GM12878 (cell line): Measurements from ENCODE around the gene ADGRE3. TPM values are rescaled to one million over a fixed set of nuclear protein-coding genes. Genes with fewer than 3 reads are reported as not detected.

Experiments
- ATAC-seq: fragments of 200-7000 bp; cut with Tn5 transposase; 3 replicates; pipeline ENCODE4 v1.9.1; 2020; ENCODE audit warnings: mild to moderate bottlenecking, moderate library complexity
- BruUV-seq: library from RNA; stranded (reverse); fragments of 400-500 nt; replicated peaks from 2 replicates; lab custom pipeline; 2021; lab: Mats Ljungman, UMichigan
- CTCF ChIA-PET: fragments of 300-600 bp; sonication (Branson Sonifier 250); formaldehyde crosslinking; extraction: SDS; loops from one replicate; lab custom pipeline; 2021; ENCODE audit warnings: inconsistent platforms; lab: Yijun Ruan, JAX
- POLR2A ChIA-PET: fragments of 350-600 bp; formaldehyde crosslinking; extraction: SDS; loops from one replicate; lab custom pipeline; 2021; ENCODE audit warnings: inconsistent platforms; lab: Charles Lee
- RAD21 ChIA-PET: fragments of 300-600 bp; sonication (Branson Sonifier 250); formaldehyde crosslinking; loops from one replicate; lab custom pipeline; 2023; ENCODE audit warnings: antibody characterized with exemption; ENCODE audit not compliant: unreplicated experiment; lab: Charles Lee
- SMC1A ChIA-PET: fragments of 300-600 bp; sonication (Branson Sonifier 250); formaldehyde crosslinking; loops from one replicate; lab custom pipeline; 2023; ENCODE audit not compliant: unreplicated experiment, uncharacterized antibody; lab: Charles Lee
- DNase-seq: peaks from one replicate; pipeline ENCODE4 v3.0.0-alpha.2; 2011; ENCODE audit warnings: low read depth, low spot score
- FAIRE-seq: peaks from 3 replicates; lab custom pipeline; 2011; peaks lifted over from hg19 to GRCh38; lab: Jason Lieb, UNC
- H2AFZ ChIP-seq: 2 replicates; pipeline ENCODE4 v1.6.0; 2011; ENCODE audit warnings: low read depth, low read length, control low read depth; ENCODE audit not compliant: control insufficient read depth
- H3K27ac ChIP-seq: 2 replicates; pipeline ENCODE4 v1.5.1; 2011; ENCODE audit warnings: control low read depth; ENCODE audit not compliant: control insufficient read depth, insufficient read depth
- H3K27me3 ChIP-seq, 2 experiments: replicated peaks in 1 of 2; 2 replicates each; pipeline versions ENCODE4 v1.6.0 to v1.6.1; 2011; ENCODE audit warnings: low read length in 1 of 2; ENCODE audit not compliant: control insufficient read depth in 2 of 2, insufficient read depth in 2 of 2
- H3K36me3 ChIP-seq, 2 experiments: 2 replicates each; pipeline ENCODE4 v1.5.1; 2011; ENCODE audit warnings: low read length in 1 of 2; ENCODE audit not compliant: control insufficient read depth in 2 of 2, insufficient read depth in 2 of 2
- H3K4me1 ChIP-seq: 2 replicates; pipeline ENCODE4 v1.6.1; 2011; ENCODE audit warnings: mild to moderate bottlenecking, low read length, moderate library complexity, mixed read lengths; ENCODE audit not compliant: control insufficient read depth, insufficient read depth
- H3K4me2 ChIP-seq: 2 replicates; pipeline ENCODE4 v1.6.0; 2011; ENCODE audit warnings: control low read depth; ENCODE audit not compliant: control insufficient read depth, insufficient read depth
- H3K4me3 ChIP-seq: fragments of 200-600 bp; sonication (generic); 2 replicates; pipeline ENCODE4 v1.5.1; 2016
- H3K79me2 ChIP-seq: 2 replicates; pipeline ENCODE4 v1.6.0; 2011; ENCODE audit warnings: low read length; ENCODE audit not compliant: control insufficient read depth, insufficient read depth
- H3K9ac ChIP-seq: 2 replicates; pipeline ENCODE4 v1.8.0; 2011; ENCODE audit warnings: low read length, control low read depth, mixed read lengths; ENCODE audit not compliant: control insufficient read depth, insufficient read depth
- H3K9me3 ChIP-seq: replicated peaks from 3 replicates; pipeline ENCODE4 v1.5.1; 2011; ENCODE audit warnings: mild to moderate bottlenecking, low read length; ENCODE audit not compliant: control insufficient read depth, insufficient read depth
- H4K20me1 ChIP-seq: 2 replicates; pipeline ENCODE4 v1.6.0; 2011; ENCODE audit not compliant: control insufficient read depth, insufficient read depth
- BACH1 ChIP-seq: fragments of 450-650 bp; IDR thresholded peaks from 2 replicates; pipeline ENCODE4 v1.6.1; 2017; ENCODE audit warnings: mild to moderate bottlenecking, borderline replicate concordance
- BRCA1 ChIP-seq: IDR thresholded peaks from 2 replicates; pipeline ENCODE4 v1.6.1; 2011; ENCODE audit warnings: low read depth, low read length, improper control_type of control experiment
- CBX3 ChIP-seq: fragments of 200-600 bp; sonication (generic); IDR thresholded peaks from 2 replicates; pipeline ENCODE4 v1.6.1; 2016; ENCODE audit warnings: low read depth, borderline replicate concordance
- CHD4 ChIP-seq: fragments of 200-600 bp; sonication (generic); IDR thresholded peaks from 2 replicates; pipeline ENCODE4 v1.6.1; 2016; ENCODE audit warnings: mild to moderate bottlenecking
- MXI1 ChIP-seq: fragments of 150-350 bp; IDR thresholded peaks from 2 replicates; pipeline ENCODE4 v1.6.1; 2011; ENCODE audit warnings: low read depth, mild to moderate bottlenecking, inconsistent platforms, low read length, improper control_type of control experiment
- NR2C1 ChIP-seq: fragments of 450-650 bp; IDR thresholded peaks from 2 replicates; pipeline ENCODE4 v1.6.1; 2017; ENCODE audit warnings: antibody characterized with exemption, mild to moderate bottlenecking, moderate library complexity
- POLR2AphosphoS2 ChIP-seq: IDR thresholded peaks from 2 replicates; pipeline ENCODE4 v1.6.1; 2011; ENCODE audit warnings: low read depth, mild to moderate bottlenecking, low read length, improper control_type of control experiment, moderate library complexity
- SP1 ChIP-seq: IDR thresholded peaks from one replicate; pipeline ENCODE4 v1.6.1; 2011; ENCODE audit warnings: low read depth, low read length
- SUZ12 ChIP-seq: fragments of 200-600 bp; sonication (generic); IDR thresholded peaks from one replicate; pipeline ENCODE4 v1.6.1; 2018; ENCODE audit warnings: antibody characterized with exemption, mild to moderate bottlenecking; ENCODE audit not compliant: unreplicated experiment
- WGBS: methylation state at CpG from one replicate; pipeline ENCODE4 v1.1.6; 2016; ENCODE audit warnings: low lambda C conversion rate; ENCODE audit not compliant: insufficient replicate concordance, insufficient coverage; ENCODE audit errors: missing lambda C conversion rate; 5-methylcytosine and 5-hydroxymethylcytosine counted together
- in situ Hi-C: fragments of 300-500 bp; cut with MboI; formaldehyde crosslinking; loops from 9 replicates; pipeline ENCODE4 v1.14.3; 2018; ENCODE audit warnings: mixed read lengths
- intact Hi-C: fragments of 100-400 bp; cut with micrococcal nuclease; formaldehyde crosslinking; loops from one replicate; pipeline ENCODE4 v1.14.2; 2022; ENCODE audit not compliant: unreplicated experiment
- polyA plus RNA-seq, 11 experiments: library from polyadenylated mRNA; depleted of rRNA in 4 of 11; unstranded in 6 of 11; stranded (reverse) in 5 of 11; fragments of >200 nt; fragmentation: Nextera tagmentation in 4 of 11; fragmentation: Illumina TruSeq in 1 of 11; extraction: Ambion mirVana in 4 of 11; extraction: Trizol in 1 of 11; gene quantifications; 1 replicate in 1 of 11; 2 replicates in 10 of 11; pipeline versions ENCODE4 v1.2.1 to v1.2.3, GENCODE V29; 2011 to 2016; ENCODE audit warnings: inconsistent platforms in 2 of 11, missing spikeins in 2 of 11, low read depth in 1 of 11
- total RNA-seq, 4 experiments: library from RNA; depleted of rRNA in 3 of 4; stranded (reverse); fragments of >200 nt in 3 of 4; fragmentation: Illumina TruSeq in 1 of 4; extraction: Trizol in 1 of 4; gene quantifications; 2 replicates each; pipeline versions ENCODE4 v1.2.1 to v1.2.3, GENCODE V29; 2013 to 2021
- TF ChIP-seq, protein P1 (sequence below): fragments of 450-650 bp; IDR thresholded peaks from 2 replicates; pipeline ENCODE4 v1.6.1; 2018; ENCODE audit warnings: borderline replicate concordance, mild to moderate bottlenecking; ENCODE audit not compliant: partially characterized antibody
- TF ChIP-seq, protein P2 (sequence below): fragments of 450-650 bp; IDR thresholded peaks from 2 replicates; pipeline ENCODE4 v1.6.1; 2014; ENCODE audit warnings: mild to moderate bottlenecking
- TF ChIP-seq, protein P3 (sequence below): IDR thresholded peaks from 2 replicates; pipeline ENCODE4 v1.6.1; 2012; ENCODE audit warnings: low read length, inconsistent platforms
- TF ChIP-seq, protein P4 (sequence below): fragments of 450-650 bp; IDR thresholded peaks from 2 replicates; pipeline ENCODE4 v1.6.1; 2017; ENCODE audit warnings: mild to moderate bottlenecking, low read depth, inconsistent platforms; ENCODE audit not compliant: poor library complexity, severe bottlenecking

The ADGRE3 gene
- total and polyA plus RNA-seq, 10 of the 15 experiments (the other 5 are each of a cell fraction or from before 2014, with no cell fraction given): 0.04 to 0.10 (median 0.05) TPM; not detected in 6

DNA sequence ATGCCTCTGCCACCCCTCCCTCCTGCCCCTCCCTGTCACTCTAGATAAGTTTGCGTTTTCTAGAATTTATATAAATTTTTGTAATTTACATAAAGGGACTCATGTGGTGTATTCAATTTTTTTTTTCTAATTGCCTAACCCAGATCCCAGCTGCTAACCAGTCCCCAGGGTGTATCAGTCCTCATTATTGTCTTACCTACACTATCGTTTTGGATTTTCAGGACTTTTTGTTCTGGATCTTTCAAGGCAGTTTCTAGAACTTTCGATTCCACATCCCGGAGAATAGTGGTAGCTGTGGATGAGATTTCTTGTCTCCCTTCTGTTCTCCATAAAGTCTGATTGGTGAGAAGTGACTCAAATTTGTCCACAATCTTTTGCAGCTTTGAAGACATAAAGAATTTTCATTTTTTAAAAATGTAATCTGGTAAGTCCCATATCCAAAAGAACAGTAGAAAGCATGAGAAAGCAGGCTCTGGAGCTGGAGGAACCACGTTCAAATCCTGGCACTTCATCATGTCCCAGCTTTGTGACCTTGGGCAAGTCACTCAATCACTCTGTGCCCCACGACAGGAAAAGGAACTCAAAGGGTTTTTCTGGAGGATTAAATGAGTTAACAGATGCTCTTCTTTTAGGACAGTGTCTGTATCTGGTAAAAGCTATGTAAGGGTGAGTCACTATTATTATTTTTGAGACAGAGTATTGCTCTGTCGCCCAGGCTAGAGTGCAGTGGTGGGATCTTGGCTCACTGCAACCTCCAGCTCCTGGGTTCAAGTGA lies 19.7 kb downstream of the ADGRE3 start:
- no peak overlapping the region for H3K9ac ChIP-seq
- ChIA-PET CTCF (interaction anchor here (1.1 kb wide), 2 partner anchors 81 to 98 kb away, joined by 3 read pairs; no protein-coding TSS in a partner anchor), SMC1A (interaction anchor here (1.2 kb wide), 1 partner anchor 16 kb away, joined by 3 read pairs; no protein-coding TSS in a partner anchor), RAD21 (interaction anchor here (1.3 kb wide), 1 partner anchor 10 kb away, joined by 3 read pairs; no protein-coding TSS in a partner anchor), POLR2A (interaction anchor here (0.6 kb wide), 1 partner anchor 21 kb away, joined by 5 read pairs; no protein-coding TSS in a partner anchor)
- no TSS peak for BruUV-seq
- no peak overlapping the region for H3K27ac ChIP-seq
- H3K9me3 ChIP-seq: no peaks in the 10 kb centered on the region
- intact Hi-C loops (no loop called here), in situ Hi-C loops (no loop called here)
- no peaks in the 10 kb centered on the region for H4K20me1 ChIP-seq
- H3K4me3 ChIP-seq: no peak overlapping the region
- H3K79me2 ChIP-seq: no peaks in the 10 kb centered on the region
- DNase-seq: no peak
- H3K4me1 ChIP-seq: no peaks in the 10 kb centered on the region
- no peak overlapping the region for H3K4me2 ChIP-seq
- WGBS: 17% methylated on average over 7 of the region's 7 CpGs
- no peaks in the 10 kb centered on the region; a peak in 1 of 4 replicates for H3K27me3 ChIP-seq
- H3K36me3 ChIP-seq: no peaks in the 10 kb centered on the region
- no peak for FAIRE-seq
- H2AFZ ChIP-seq: no peak overlapping the region
- ATAC-seq: no peak
- TF ChIP-seq, protein P1, sequence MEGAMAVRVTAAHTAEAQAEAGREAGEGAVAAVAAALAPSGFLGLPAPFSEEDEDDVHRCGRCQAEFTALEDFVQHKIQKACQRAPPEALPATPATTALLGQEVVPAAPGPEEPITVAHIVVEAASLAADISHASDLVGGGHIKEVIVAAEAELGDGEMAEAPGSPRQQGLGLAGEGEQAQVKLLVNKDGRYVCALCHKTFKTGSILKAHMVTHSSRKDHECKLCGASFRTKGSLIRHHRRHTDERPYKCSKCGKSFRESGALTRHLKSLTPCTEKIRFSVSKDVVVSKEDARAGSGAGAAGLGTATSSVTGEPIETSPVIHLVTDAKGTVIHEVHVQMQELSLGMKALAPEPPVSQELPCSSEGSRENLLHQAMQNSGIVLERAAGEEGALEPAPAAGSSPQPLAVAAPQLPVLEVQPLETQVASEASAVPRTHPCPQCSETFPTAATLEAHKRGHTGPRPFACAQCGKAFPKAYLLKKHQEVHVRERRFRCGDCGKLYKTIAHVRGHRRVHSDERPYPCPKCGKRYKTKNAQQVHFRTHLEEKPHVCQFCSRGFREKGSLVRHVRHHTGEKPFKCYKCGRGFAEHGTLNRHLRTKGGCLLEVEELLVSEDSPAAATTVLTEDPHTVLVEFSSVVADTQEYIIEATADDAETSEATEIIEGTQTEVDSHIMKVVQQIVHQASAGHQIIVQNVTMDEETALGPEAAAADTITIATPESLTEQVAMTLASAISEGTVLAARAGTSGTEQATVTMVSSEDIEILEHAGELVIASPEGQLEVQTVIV: no peak
- TF ChIP-seq BRCA1 (no peak), NR2C1 (no peak), SP1 (no peak), BACH1 (no peak), MXI1 (no peak), POLR2AphosphoS2 (no peak), CHD4 (no peak), CBX3 (no peak), SUZ12 (no peak)
- TF ChIP-seq, protein P2, sequence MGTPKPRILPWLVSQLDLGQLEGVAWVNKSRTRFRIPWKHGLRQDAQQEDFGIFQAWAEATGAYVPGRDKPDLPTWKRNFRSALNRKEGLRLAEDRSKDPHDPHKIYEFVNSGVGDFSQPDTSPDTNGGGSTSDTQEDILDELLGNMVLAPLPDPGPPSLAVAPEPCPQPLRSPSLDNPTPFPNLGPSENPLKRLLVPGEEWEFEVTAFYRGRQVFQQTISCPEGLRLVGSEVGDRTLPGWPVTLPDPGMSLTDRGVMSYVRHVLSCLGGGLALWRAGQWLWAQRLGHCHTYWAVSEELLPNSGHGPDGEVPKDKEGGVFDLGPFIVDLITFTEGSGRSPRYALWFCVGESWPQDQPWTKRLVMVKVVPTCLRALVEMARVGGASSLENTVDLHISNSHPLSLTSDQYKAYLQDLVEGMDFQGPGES: no peak
- TF ChIP-seq, protein P3, sequence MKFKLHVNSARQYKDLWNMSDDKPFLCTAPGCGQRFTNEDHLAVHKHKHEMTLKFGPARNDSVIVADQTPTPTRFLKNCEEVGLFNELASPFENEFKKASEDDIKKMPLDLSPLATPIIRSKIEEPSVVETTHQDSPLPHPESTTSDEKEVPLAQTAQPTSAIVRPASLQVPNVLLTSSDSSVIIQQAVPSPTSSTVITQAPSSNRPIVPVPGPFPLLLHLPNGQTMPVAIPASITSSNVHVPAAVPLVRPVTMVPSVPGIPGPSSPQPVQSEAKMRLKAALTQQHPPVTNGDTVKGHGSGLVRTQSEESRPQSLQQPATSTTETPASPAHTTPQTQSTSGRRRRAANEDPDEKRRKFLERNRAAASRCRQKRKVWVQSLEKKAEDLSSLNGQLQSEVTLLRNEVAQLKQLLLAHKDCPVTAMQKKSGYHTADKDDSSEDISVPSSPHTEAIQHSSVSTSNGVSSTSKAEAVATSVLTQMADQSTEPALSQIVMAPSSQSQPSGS: no peak
- TF ChIP-seq, protein P4, sequence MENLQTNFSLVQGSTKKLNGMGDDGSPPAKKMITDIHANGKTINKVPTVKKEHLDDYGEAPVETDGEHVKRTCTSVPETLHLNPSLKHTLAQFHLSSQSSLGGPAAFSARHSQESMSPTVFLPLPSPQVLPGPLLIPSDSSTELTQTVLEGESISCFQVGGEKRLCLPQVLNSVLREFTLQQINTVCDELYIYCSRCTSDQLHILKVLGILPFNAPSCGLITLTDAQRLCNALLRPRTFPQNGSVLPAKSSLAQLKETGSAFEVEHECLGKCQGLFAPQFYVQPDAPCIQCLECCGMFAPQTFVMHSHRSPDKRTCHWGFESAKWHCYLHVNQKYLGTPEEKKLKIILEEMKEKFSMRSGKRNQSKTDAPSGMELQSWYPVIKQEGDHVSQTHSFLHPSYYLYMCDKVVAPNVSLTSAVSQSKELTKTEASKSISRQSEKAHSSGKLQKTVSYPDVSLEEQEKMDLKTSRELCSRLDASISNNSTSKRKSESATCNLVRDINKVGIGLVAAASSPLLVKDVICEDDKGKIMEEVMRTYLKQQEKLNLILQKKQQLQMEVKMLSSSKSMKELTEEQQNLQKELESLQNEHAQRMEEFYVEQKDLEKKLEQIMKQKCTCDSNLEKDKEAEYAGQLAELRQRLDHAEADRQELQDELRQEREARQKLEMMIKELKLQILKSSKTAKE: no peak
